K562 (cell line): ENCODE data around the gene ZMPSTE24. TPM values are rescaled to one million over a fixed set of nuclear protein-coding genes. Genes with fewer than 3 reads are reported as not detected.
"Not testable (repeated sequence)": the region's sequence is repeated elsewhere in the genome, so short reads cannot be mapped to it uniquely, and the experiment has no call there.

Source experiments
- ATAC-seq: fragments of 200-7000 bp; cut with Tn5 transposase; 3 replicates; pipeline ENCODE4 v1.9.1; 2020; ENCODE audit warnings: moderate library complexity
- BruUV-seq: library from RNA; stranded (reverse); fragments of 400-500 nt; replicated peaks from 2 replicates; lab custom pipeline; 2021; lab: Mats Ljungman, UMichigan
- CTCF ChIA-PET: fragments of 300-600 bp; formaldehyde crosslinking; extraction: SDS; loops from one replicate; lab custom pipeline; 2021; ENCODE audit warnings: low intra/inter-chr PET ratio; lab: Yijun Ruan, JAX
- POLR2A ChIA-PET: fragments of 300-600, 350-650 bp; sonication (Branson Sonifier 250); formaldehyde crosslinking; extraction: SDS; loops from one replicate; lab custom pipeline; 2021; ENCODE audit warnings: antibody characterized with exemption, inconsistent platforms; lab: Yijun Ruan, JAX
- DNase-seq, 4 experiments: peaks; one replicate each; pipeline versions ENCODE4 v3.0.0 to v3.0.0-alpha.2; 2011 to 2018; ENCODE audit warnings: low spot score in 3 of 4, mixed read lengths in 3 of 4; ENCODE audit errors: extremely low read depth in 1 of 4
- FAIRE-seq: peaks from 2 replicates; lab custom pipeline; 2011; peaks lifted over from hg19 to GRCh38; lab: Jason Lieb, UNC
- H2AFZ ChIP-seq: 2 replicates; pipeline ENCODE4 v1.6.0; 2011; ENCODE audit warnings: low read depth, low read length, control low read depth, inconsistent platforms
- H3K27ac ChIP-seq: fragments of 200-600 bp; 3 replicates; pipeline ENCODE4 v1.8.0; 2011; ENCODE audit warnings: low read depth, mild to moderate bottlenecking, control low read depth, inconsistent platforms, low read length, moderate library complexity, mixed read lengths; ENCODE audit errors: extremely low read depth
- H3K27me3 ChIP-seq, 2 experiments: fragments of 300-600 bp in 1 of 2; 2 replicates in 1 of 2; 3 replicates in 1 of 2; pipeline versions ENCODE4 v1.6.0 to v1.8.0; 2011; ENCODE audit warnings: inconsistent platforms in 2 of 2, low read length in 2 of 2, mild to moderate bottlenecking in 1 of 2, mixed read lengths in 1 of 2, moderate library complexity in 1 of 2; ENCODE audit not compliant: control insufficient read depth in 2 of 2, insufficient read depth in 2 of 2
- H3K36me3 ChIP-seq: fragments of 300-600 bp; 3 replicates; pipeline ENCODE4 v1.8.0; 2011; ENCODE audit warnings: mild to moderate bottlenecking, low read length, inconsistent platforms; ENCODE audit not compliant: control insufficient read depth, insufficient read depth
- H3K4me1 ChIP-seq, 2 experiments: fragments of 200-600 bp in 1 of 2; replicated peaks in 1 of 2; 2 replicates in 1 of 2; 3 replicates in 1 of 2; pipeline versions ENCODE4 v1.5.1 to v1.8.0; 2011; ENCODE audit warnings: inconsistent platforms in 2 of 2, low read length in 2 of 2, mild to moderate bottlenecking in 1 of 2, mixed read lengths in 1 of 2, moderate library complexity in 1 of 2; ENCODE audit not compliant: control insufficient read depth in 2 of 2, insufficient read depth in 2 of 2
- H3K4me2 ChIP-seq: 2 replicates; pipeline ENCODE4 v1.6.1; 2011; ENCODE audit warnings: low read length, control low read depth, inconsistent platforms, mixed read lengths; ENCODE audit not compliant: insufficient read depth
- H3K4me3 ChIP-seq: fragments of 200-600 bp; sonication (generic), shearing (Covaris generic); 2 replicates; pipeline ENCODE4 v1.5.1; 2016; ENCODE audit warnings: control low read depth, inconsistent platforms
- H3K79me2 ChIP-seq: fragments of 200-600 bp; 3 replicates; pipeline ENCODE4 v1.8.0; 2011; ENCODE audit warnings: low read length, inconsistent platforms; ENCODE audit not compliant: control insufficient read depth, insufficient read depth
- H3K9ac ChIP-seq, 2 experiments: 2 replicates each; pipeline versions ENCODE4 v1.6.0 to v1.6.1; 2011; ENCODE audit warnings: low read depth in 2 of 2, low read length in 2 of 2, control low read depth in 1 of 2, inconsistent platforms in 1 of 2, mild to moderate bottlenecking in 1 of 2, mixed read lengths in 1 of 2; ENCODE audit not compliant: insufficient read depth in 1 of 2
- H3K9me1 ChIP-seq: one replicate; pipeline ENCODE4 v1.6.0; 2011; ENCODE audit warnings: inconsistent platforms, mild to moderate bottlenecking, low read length, moderate library complexity; ENCODE audit not compliant: control insufficient read depth, insufficient read depth
- H3K9me3 ChIP-seq: replicated peaks from 2 replicates; pipeline ENCODE4 v1.5.1; 2011; ENCODE audit warnings: low read depth, low read length, inconsistent platforms; ENCODE audit not compliant: control insufficient read depth, insufficient read depth
- H4K20me1 ChIP-seq: replicated peaks from 2 replicates; pipeline ENCODE4 v1.6.1; 2011; ENCODE audit warnings: low read length, inconsistent platforms, mixed read lengths; ENCODE audit not compliant: control insufficient read depth, insufficient read depth
- CREM ChIP-seq: IDR thresholded peaks from 2 replicates; pipeline ENCODE4 v1.6.1; 2014; ENCODE audit warnings: antibody characterized with exemption, low read depth
- E2F6 ChIP-seq, 2 experiments: IDR thresholded peaks; 2 replicates each; pipeline ENCODE4 v1.6.1; 2011; ENCODE audit warnings: borderline replicate concordance in 1 of 2, control low read depth in 1 of 2, low read depth in 1 of 2, low read length in 1 of 2, mild to moderate bottlenecking in 1 of 2, mixed read lengths in 1 of 2, moderate library complexity in 1 of 2; ENCODE audit not compliant: insufficient read depth in 1 of 2, insufficient read length in 1 of 2, poor library complexity in 1 of 2, severe bottlenecking in 1 of 2; ENCODE audit errors: extremely low read depth in 1 of 2
- GTF2E2 ChIP-seq: fragments of 200-800 bp; sonication (Bioruptor generic); IDR thresholded peaks from 2 replicates; pipeline ENCODE4 v1.6.1; 2016; ENCODE audit warnings: missing genetic modification characterization, missing compliant biosample characterization
- MYC ChIP-seq, 2 experiments: fragments of 250-450 bp in 1 of 2; sonication (Bioruptor Pico) in 1 of 2; IDR thresholded peaks; 2 replicates each; pipeline versions ENCODE4 v1.5.1 to v1.6.1; 2012 to 2021; ENCODE audit warnings: low read depth in 2 of 2, borderline replicate concordance in 1 of 2, improper control_type of control experiment in 1 of 2, low read length in 1 of 2, mild to moderate bottlenecking in 1 of 2, moderate library complexity in 1 of 2
- NRF1 ChIP-seq, 2 experiments: fragments of 450-650 bp; IDR thresholded peaks in 1 of 2; conservative IDR thresholded peaks in 1 of 2; 2 replicates each; pipeline ENCODE4 v1.6.1; 2014; ENCODE audit warnings: mild to moderate bottlenecking in 2 of 2
- SP1 ChIP-seq: sonication (generic); formaldehyde crosslinking; IDR thresholded peaks from 2 replicates; pipeline ENCODE4 v1.8.1; 2022; ENCODE audit warnings: mild to moderate bottlenecking, missing genetic modification reagents
- TAF7 ChIP-seq: fragments of 450-650 bp; IDR thresholded peaks from 2 replicates; pipeline ENCODE4 v1.6.1; 2016; ENCODE audit warnings: missing genetic modification characterization, missing compliant biosample characterization
- WGBS: fragments of 100-300 bp; shearing (Covaris generic); methylation state at CpG from one replicate; pipeline ENCODE4 v1.1.6; 2016; ENCODE audit warnings: low coverage, mixed read lengths; ENCODE audit not compliant: insufficient coverage; ENCODE audit errors: missing lambda C conversion rate; 5-methylcytosine and 5-hydroxymethylcytosine counted together
- in situ Hi-C: fragments of 300-500 bp; cut with MboI; formaldehyde crosslinking; loops from 4 replicates; pipeline ENCODE4 v1.15.0; 2018; ENCODE audit warnings: inconsistent platforms, mixed read lengths
- intact Hi-C: fragments of 100-400 bp; cut with micrococcal nuclease; formaldehyde crosslinking; loops from 2 replicates; pipeline ENCODE4 v1.14.2; 2022
- polyA plus RNA-seq, 8 experiments: library from polyadenylated mRNA; depleted of rRNA in 4 of 8; stranded (reverse) in 5 of 8; unstranded in 3 of 8; fragments of >200 nt; fragmentation: Nextera tagmentation in 2 of 8; fragmentation: Illumina TruSeq in 1 of 8; extraction: Ambion mirVana in 2 of 8; extraction: Trizol in 1 of 8; gene quantifications; 2 replicates each; pipeline versions ENCODE4 v1.2.1 to v1.2.3, GENCODE V29; 2011 to 2014; ENCODE audit warnings: inconsistent platforms in 1 of 8, missing spikeins in 1 of 8
- total RNA-seq, 7 experiments: library from RNA; depleted of rRNA in 6 of 7; stranded (reverse); fragments of >200 nt in 6 of 7; fragmentation: Illumina TruSeq in 2 of 7; extraction: Trizol in 2 of 7; gene quantifications; 2 replicates each; pipeline versions ENCODE4 v1.2.1 to v1.2.3, GENCODE V29; 2011 to 2021; ENCODE audit warnings: low replicate concordance in 1 of 7

ZMPSTE24 gene
- total and polyA plus RNA-seq, 9 of the 15 experiments (the other 6 are each of a cell fraction or from before 2014, with no cell fraction given) = 30.7 to 75.9 (median 64.3) TPM

- H3K9me1 ChIP-seq; H3K9me3 ChIP-seq; intact Hi-C loops; BruUV-seq; in situ Hi-C loops; H4K20me1 ChIP-seq; H3K27me3 ChIP-seq; TF ChIP-seq MYC (CRISPR knock-in tag; IDR thresholded peaks at IDR 0.05; ENCODE audit: borderline replicate concordance, low read depth): not testable (repeated sequence)
- CTCF ChIA-PET = interaction anchor here (0.7 kb wide), 1 partner anchor 94 kb away, joined by 3 read pairs; no protein-coding TSS in a partner anchor
- Histone ChIP-seq H3K27ac (peak overlapping the region; percentile 77), H3K36me3 (peaks cover 57% of the 10 kb centered on the region), H3K4me2 (peak overlapping the region; percentile 68), H3K9ac (peak overlapping the region; percentile 29 to 57; a peak in 3 of 4 replicates), H3K79me2 (peaks cover 54% of the 10 kb centered on the region), H2AFZ (peak overlapping the region; percentile 62), H3K4me1 (peaks cover 12 to 25% of the 10 kb centered on the region in 2 experiments; a peak in 4 of 5 replicates), H3K4me3 (peak overlapping the region; percentile 5; the same call in 1 of the 2 replicates)
- peak in 2 of 4 experiments; percentile 50 to 69 for DNase-seq
- 10% methylated on average over 13 of the region's 18 CpGs for WGBS
- POLR2A ChIA-PET = interaction anchor here (0.6 to 1.2 kb wide), 5 partner anchors 10 to 163 kb away, joined by 3 to 6 read pairs (median 3); partner anchors contain the start of gene ZMPSTE24
- peak; percentile 72 for FAIRE-seq
- ATAC-seq = peak; percentile 87
- TF ChIP-seq E2F6 (IDR thresholded peaks at IDR 0.05; ENCODE audit: borderline replicate concordance in 1 of 2, extremely low read depth in 1 of 2, insufficient read depth in 1 of 2, insufficient read length in 1 of 2, low read depth in 1 of 2, low read length in 1 of 2, poor library complexity in 1 of 2, severe bottlenecking in 1 of 2) = peak in 1 of 2 experiments; percentile 21
- TF ChIP-seq GTF2E2 = 0 out of 2 replicates have a peak, but pooled peaks have one; percentile 44
- TF ChIP-seq MYC (IDR thresholded peaks at IDR 0.05; ENCODE audit: low read depth, low read length) = 0 out of 2 replicates have a peak, but pooled peaks have one; percentile 33
- TF ChIP-seq NRF1 (conservative IDR thresholded peaks at IDR 0.05 in 1 of 2, IDR thresholded peaks at IDR 0.05 in 1 of 2) = peak; percentile 59 to 62
- 0 out of 2 replicates have a peak, but pooled peaks have one; percentile 26 for TF ChIP-seq SP1
- TF ChIP-seq CREM = 0 out of 2 replicates have a peak, but pooled peaks have one; percentile 25
- peak; percentile 58; the same call in 1 of the 2 replicates for TF ChIP-seq TAF7
Measured at GRCh38 chr1:40221471-40221905, 36.5 kb upstream of the ZMPSTE24 start.
